Keratinocyte (primary cell): Measurements from ENCODE around the gene RANBP17. TPM values are rescaled to one million over a fixed set of nuclear protein-coding genes. Genes with fewer than 3 reads are reported as not detected.
"Not testable (repeated sequence)": the region's sequence is repeated elsewhere in the genome, so short reads cannot be mapped to it uniquely, and the experiment has no call there.

Experiments
- DNase-seq: peaks from one replicate; pipeline ENCODE4 v3.0.0-alpha.2; 2011; ENCODE audit warnings: low read depth, missing footprints, low spot score
- FAIRE-seq: peaks from 2 replicates; lab custom pipeline; 2011; peaks lifted over from hg19 to GRCh38; lab: Jason Lieb, UNC
- H2AFZ ChIP-seq: 2 replicates; pipeline ENCODE4 v1.6.0; 2012; ENCODE audit warnings: low read length, control low read depth, inconsistent platforms; ENCODE audit not compliant: control insufficient read depth
- H3K27ac ChIP-seq: 2 replicates; pipeline ENCODE4 v1.5.1; 2011; ENCODE audit warnings: low read length; ENCODE audit not compliant: control insufficient read depth, insufficient read depth
- H3K27me3 ChIP-seq: 3 replicates; pipeline ENCODE4 v1.6.0; 2011; ENCODE audit warnings: low read length; ENCODE audit not compliant: control insufficient read depth, insufficient read depth; ENCODE audit errors: extremely low read depth
- H3K36me3 ChIP-seq, 2 experiments: 2 replicates in 1 of 2; 3 replicates in 1 of 2; pipeline ENCODE4 v1.5.1; 2011; ENCODE audit warnings: low read length in 2 of 2, mild to moderate bottlenecking in 1 of 2; ENCODE audit not compliant: control insufficient read depth in 2 of 2, insufficient read depth in 2 of 2; ENCODE audit errors: extremely low read depth in 1 of 2
- H3K4me1 ChIP-seq: 3 replicates; pipeline ENCODE4 v1.5.1; 2011; ENCODE audit warnings: low read length; ENCODE audit not compliant: control insufficient read depth, insufficient read depth; ENCODE audit errors: extremely low read depth
- H3K4me2 ChIP-seq: 3 replicates; pipeline ENCODE4 v1.6.0; 2011; ENCODE audit warnings: low read depth, low read length; ENCODE audit not compliant: control insufficient read depth, insufficient read depth; ENCODE audit errors: extremely low read depth
- H3K4me3 ChIP-seq, 3 experiments: fragments of 200-600 bp in 1 of 3; sonication (generic) in 1 of 3; 2 replicates in 2 of 3; 3 replicates in 1 of 3; pipeline ENCODE4 v1.5.1; 2011 to 2016; ENCODE audit warnings: low read length in 3 of 3, mild to moderate bottlenecking in 3 of 3, control low read depth in 2 of 3, inconsistent platforms in 1 of 3, low read depth in 1 of 3, mixed read lengths in 1 of 3, mixed run types in 1 of 3, moderate library complexity in 1 of 3; ENCODE audit not compliant: control insufficient read depth in 2 of 3, insufficient read depth in 2 of 3; ENCODE audit errors: extremely low read depth in 1 of 3
- H3K79me2 ChIP-seq: 2 replicates; pipeline ENCODE4 v1.6.0; 2012; ENCODE audit warnings: low read length; ENCODE audit not compliant: control insufficient read depth, insufficient read depth
- H3K9ac ChIP-seq: 3 replicates; pipeline ENCODE4 v1.6.0; 2011; ENCODE audit warnings: low read length; ENCODE audit not compliant: control insufficient read depth, insufficient read depth; ENCODE audit errors: extremely low read depth
- H3K9me1 ChIP-seq: 3 replicates; pipeline ENCODE4 v1.6.0; 2011; ENCODE audit warnings: low read length; ENCODE audit not compliant: control insufficient read depth, insufficient read depth; ENCODE audit errors: extremely low read depth
- H3K9me3 ChIP-seq: 2 replicates; pipeline ENCODE4 v1.5.1; 2012; ENCODE audit warnings: low read depth, low read length; ENCODE audit not compliant: control insufficient read depth
- H4K20me1 ChIP-seq: 3 replicates; pipeline ENCODE4 v1.6.0; 2011; ENCODE audit warnings: low read length; ENCODE audit not compliant: control insufficient read depth, insufficient read depth; ENCODE audit errors: extremely low read depth
- CTCF ChIP-seq, 3 experiments: IDR thresholded peaks in 1 of 3; conservative IDR thresholded peaks in 1 of 3; optimal IDR thresholded peaks in 1 of 3; 2 replicates in 2 of 3; 3 replicates in 1 of 3; pipeline versions ENCODE3 to v1.5.1; 2011; ENCODE audit warnings: low read length in 3 of 3, mild to moderate bottlenecking in 3 of 3, moderate library complexity in 2 of 3, control low read depth in 1 of 3, inconsistent platforms in 1 of 3; ENCODE audit not compliant: insufficient read depth in 2 of 3; ENCODE audit errors: extremely low read depth in 1 of 3
- EZH2 ChIP-seq: IDR thresholded peaks from one replicate; pipeline ENCODE4 v1.6.1; 2012; ENCODE audit warnings: inconsistent platforms, mild to moderate bottlenecking, low read length, moderate library complexity
- dilution Hi-C: fragments of 300-500 bp; cut with MboI; formaldehyde crosslinking; loops from one replicate; pipeline ENCODE4 v1.7.0; 2020; ENCODE audit warnings: low sequenced_read_pairs; ENCODE audit not compliant: extremely low pct_ligation_motif_present
- polyA plus RNA-seq, 5 experiments: library from polyadenylated mRNA; depleted of rRNA in 3 of 5; stranded (reverse) in 3 of 5; stranded (forward) in 1 of 5; unstranded in 1 of 5; fragments of >200 nt; gene quantifications; 1 replicate in 1 of 5; 2 replicates in 3 of 5; 3 replicates in 1 of 5; pipeline versions ENCODE4 v1.2.1 to v1.2.3, GENCODE V29; 2011 to 2012; ENCODE audit warnings: missing spikeins in 2 of 5, low read depth in 1 of 5, low replicate concordance in 1 of 5

The RANBP17 gene
- polyA plus RNA-seq, 1 donor (not counting 4 experiments of a cell fraction or from before 2014, with no cell fraction given): 0.97 TPM

GRCh38 chr5:170867825-170868224 lies 6.0 kb downstream of the RANBP17 start:
- Histone ChIP-seq H3K9me3 (no peaks in the 10 kb centered on the region), H3K4me1 (no peaks in the 10 kb centered on the region), H3K4me2 (no peak overlapping the region), H3K27ac (no peak overlapping the region), H3K9ac (no peak overlapping the region), H3K79me2 (no peaks in the 10 kb centered on the region), H3K36me3 (no peaks in the 10 kb centered on the region), H2AFZ (no peak overlapping the region), H4K20me1 (no peaks in the 10 kb centered on the region), H3K27me3 (peaks cover 4% of the 10 kb centered on the region), H3K9me1 (no peaks in the 10 kb centered on the region), H3K4me3 (no peak overlapping the region)
- dilution Hi-C loops: no loop called here
- TF ChIP-seq CTCF (optimal IDR thresholded peaks at IDR 0.05 in 1 of 3, IDR thresholded peaks at IDR 0.05 in 1 of 3, conservative IDR thresholded peaks at IDR 0.05 in 1 of 3; ENCODE audit: extremely low read depth in 1 of 3, insufficient read depth in 2 of 3, low read length in 3 of 3) (no peak), EZH2 (no peak)
- FAIRE-seq (no peak), DNase-seq (no peak)

- H3K9me1 ChIP-seq, dilution Hi-C loops, H3K79me2 ChIP-seq, H3K36me3 ChIP-seq, H4K20me1 ChIP-seq, H3K4me2 ChIP-seq, H3K9ac ChIP-seq, H3K4me3 ChIP-seq, H2AFZ ChIP-seq, H3K9me3 ChIP-seq, H3K27me3 ChIP-seq, FAIRE-seq, DNase-seq, H3K27ac ChIP-seq, H3K4me1 ChIP-seq: not testable (repeated sequence)
Measured at GRCh38 chr5:170870390-170870789, 8.6 kb downstream of the RANBP17 start.

GRCh38 chr5:170874017-170874416 lies 12.2 kb downstream of the RANBP17 start:
- Histone ChIP-seq H3K9me1 (no peaks in the 10 kb centered on the region), H3K27ac (no peak overlapping the region), H4K20me1 (no peaks in the 10 kb centered on the region), H3K27me3 (no peaks in the 10 kb centered on the region), H3K4me3 (no peak overlapping the region), H3K79me2 (no peaks in the 10 kb centered on the region), H3K9ac (no peak overlapping the region), H2AFZ (no peak overlapping the region), H3K36me3 (no peaks in the 10 kb centered on the region), H3K4me2 (no peak overlapping the region), H3K4me1 (no peaks in the 10 kb centered on the region), H3K9me3 (no peaks in the 10 kb centered on the region)
- FAIRE-seq (no peak), DNase-seq (no peak)
- dilution Hi-C loops: no loop called here
- TF ChIP-seq EZH2: no peak
- no peak for TF ChIP-seq CTCF (optimal IDR thresholded peaks at IDR 0.05 in 1 of 3, IDR thresholded peaks at IDR 0.05 in 1 of 3, conservative IDR thresholded peaks at IDR 0.05 in 1 of 3; ENCODE audit: extremely low read depth in 1 of 3, insufficient read depth in 2 of 3, low read length in 3 of 3)
